Activated B cell treated with CpG ODN at 0.5 μM for 24 hours (primary cell): Measurements from ENCODE around the gene HAUS8. TPM values are rescaled to one million over a fixed set of nuclear protein-coding genes. Genes with fewer than 3 reads are reported as not detected.

Source experiments
- ATAC-seq: fragments of 200-7000 bp; cut with Tn5 transposase; one replicate; pipeline ENCODE4 v1.10.0; 2021; ENCODE audit warnings: low read depth, mild to moderate bottlenecking, moderate library complexity
- CTCF ChIA-PET: fragments of 350-600 bp; sonication (Branson Sonifier 250); formaldehyde crosslinking; loops from one replicate; lab custom pipeline; 2021; ENCODE audit warnings: antibody characterized with exemption; lab: Charles Lee
- POLR2A ChIA-PET: fragments of 350-600 bp; sonication (Branson Sonifier 250); formaldehyde crosslinking; loops from one replicate; lab custom pipeline; 2021; ENCODE audit warnings: antibody characterized with exemption; lab: Charles Lee
- DNase-seq: peaks from one replicate; pipeline ENCODE4 v3.0.0; 2022
- H3K27ac Mint-ChIP-seq: one replicate; pipeline ENCODE4 v1.8.0; 2020; ENCODE audit warnings: mixed read lengths
- H3K27me3 Mint-ChIP-seq: one replicate; pipeline ENCODE4 v1.8.0; 2021; ENCODE audit warnings: mixed read lengths
- H3K36me3 Mint-ChIP-seq: one replicate; pipeline ENCODE4 v1.8.0; 2021; ENCODE audit warnings: low read depth, mixed read lengths
- H3K4me1 Mint-ChIP-seq: one replicate; pipeline ENCODE4 v1.8.0; 2021; ENCODE audit warnings: mixed read lengths
- H3K4me3 Mint-ChIP-seq: one replicate; pipeline ENCODE4 v1.8.0; 2020; ENCODE audit warnings: mild to moderate bottlenecking, mixed read lengths
- H3K9me3 Mint-ChIP-seq: one replicate; pipeline ENCODE4 v1.8.0; 2020; ENCODE audit warnings: mixed read lengths
- intact Hi-C: fragments of 100-400 bp; cut with micrococcal nuclease; formaldehyde crosslinking; loops from one replicate; pipeline ENCODE4 v1.15.1; 2024
- total RNA-seq: library from RNA; stranded (reverse); gene quantifications from 2 replicates; pipeline ENCODE4 v1.2.3, GENCODE V29; 2022
- TF ChIP-seq, protein P1 (sequence below): fragments of 200-600 bp; IDR thresholded peaks from one replicate; pipeline ENCODE4 v1.8.0; 2022; ENCODE audit warnings: antibody characterized with exemption, mild to moderate bottlenecking

Gene HAUS8
- total RNA-seq, 1 donor from 2014 or later = 15.8 TPM

DNA sequence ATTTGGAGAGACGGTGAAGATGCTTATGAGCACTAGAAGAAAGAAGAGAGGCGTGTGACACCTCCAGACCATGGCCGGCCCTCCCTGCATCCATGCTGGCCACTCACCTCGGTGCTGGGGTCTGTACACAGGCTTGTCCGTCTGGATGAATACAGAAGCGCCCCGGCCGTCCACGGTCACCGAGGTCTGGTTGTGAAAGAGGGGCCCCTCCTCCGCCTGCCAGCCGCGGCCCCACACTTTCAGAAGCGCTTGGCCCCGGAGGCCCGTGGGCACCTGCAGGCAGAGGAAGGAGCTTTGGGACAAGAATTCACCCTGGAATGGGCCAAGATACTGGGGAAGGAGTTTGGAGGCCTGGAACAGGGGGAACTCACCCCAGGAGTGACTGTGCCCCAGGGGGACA is 63.8 kb downstream of the HAUS8 start:
- Mint-ChIP-seq H3K4me3 (no peak overlapping the region), H3K4me1 (no peaks in the 10 kb centered on the region), H3K27me3 (peaks cover 4% of the 10 kb centered on the region), H3K27ac (no peak overlapping the region), H3K9me3 (peaks cover 4% of the 10 kb centered on the region), H3K36me3 (no peaks in the 10 kb centered on the region)
- CTCF ChIA-PET = no interaction called here
- intact Hi-C loops = no loop called here
- ATAC-seq (no peak), DNase-seq (no peak)
- POLR2A ChIA-PET = no interaction called here
- TF ChIP-seq, protein P1, sequence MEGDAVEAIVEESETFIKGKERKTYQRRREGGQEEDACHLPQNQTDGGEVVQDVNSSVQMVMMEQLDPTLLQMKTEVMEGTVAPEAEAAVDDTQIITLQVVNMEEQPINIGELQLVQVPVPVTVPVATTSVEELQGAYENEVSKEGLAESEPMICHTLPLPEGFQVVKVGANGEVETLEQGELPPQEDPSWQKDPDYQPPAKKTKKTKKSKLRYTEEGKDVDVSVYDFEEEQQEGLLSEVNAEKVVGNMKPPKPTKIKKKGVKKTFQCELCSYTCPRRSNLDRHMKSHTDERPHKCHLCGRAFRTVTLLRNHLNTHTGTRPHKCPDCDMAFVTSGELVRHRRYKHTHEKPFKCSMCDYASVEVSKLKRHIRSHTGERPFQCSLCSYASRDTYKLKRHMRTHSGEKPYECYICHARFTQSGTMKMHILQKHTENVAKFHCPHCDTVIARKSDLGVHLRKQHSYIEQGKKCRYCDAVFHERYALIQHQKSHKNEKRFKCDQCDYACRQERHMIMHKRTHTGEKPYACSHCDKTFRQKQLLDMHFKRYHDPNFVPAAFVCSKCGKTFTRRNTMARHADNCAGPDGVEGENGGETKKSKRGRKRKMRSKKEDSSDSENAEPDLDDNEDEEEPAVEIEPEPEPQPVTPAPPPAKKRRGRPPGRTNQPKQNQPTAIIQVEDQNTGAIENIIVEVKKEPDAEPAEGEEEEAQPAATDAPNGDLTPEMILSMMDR = no peak

DNA sequence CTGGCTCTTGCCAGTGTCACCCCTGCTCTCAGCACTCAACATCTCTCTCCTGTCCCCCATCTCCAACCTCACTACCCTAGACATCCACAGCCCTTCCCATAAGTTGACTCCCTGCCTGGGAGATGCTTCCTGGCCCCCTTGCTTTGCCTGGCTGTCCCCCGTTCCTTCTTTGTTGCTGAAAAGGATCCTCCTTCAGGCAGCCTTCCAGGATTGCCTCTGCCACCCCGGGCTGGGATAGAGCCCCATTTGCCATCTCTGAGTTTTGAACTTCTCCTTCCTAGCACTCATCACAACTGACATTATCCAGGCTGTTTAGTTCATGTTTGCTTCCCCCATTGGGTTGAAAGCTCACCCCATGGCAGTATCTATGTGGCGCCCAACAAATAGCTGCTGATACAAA is 68.7 kb downstream of the HAUS8 start:
- CTCF ChIA-PET = no interaction called here
- no peak overlapping the region for H3K27ac Mint-ChIP-seq
- TF ChIP-seq, protein P1 = no peak

DNA sequence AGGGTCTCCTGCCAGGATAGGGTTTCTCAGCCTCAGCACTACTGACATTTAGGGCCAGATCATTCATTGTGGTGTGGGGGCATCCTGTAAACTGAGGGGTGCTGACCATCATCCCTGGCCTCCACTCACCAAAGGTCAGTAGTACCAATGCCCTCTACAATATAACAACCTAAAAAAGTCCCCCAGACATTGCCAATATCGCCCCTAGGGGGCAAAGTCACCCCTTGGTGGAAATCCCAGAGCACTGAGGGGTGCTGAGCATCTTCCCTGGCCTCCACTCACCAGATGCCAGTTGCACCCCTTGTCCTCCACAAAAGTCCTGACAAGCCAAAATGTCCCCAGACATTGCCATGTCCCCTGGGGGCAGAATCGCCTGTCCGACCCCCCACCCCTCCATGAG is 70.3 kb downstream of the HAUS8 start:
- Mint-ChIP-seq H3K4me1 (peaks cover 15% of the 10 kb centered on the region), H3K27me3 (peaks cover 5% of the 10 kb centered on the region), H3K27ac (no peak overlapping the region), H3K9me3 (peaks cover 2% of the 10 kb centered on the region), H3K36me3 (no peaks in the 10 kb centered on the region), H3K4me3 (no peak overlapping the region)
- no peak for ATAC-seq
- ChIA-PET CTCF (no interaction called here), POLR2A (no interaction called here)
- no peak for DNase-seq
- intact Hi-C loops = no loop called here
- TF ChIP-seq, protein P1 = no peak

More for the DNA sequence above, 68.7 kb downstream of the HAUS8 start:
- POLR2A ChIA-PET = no interaction called here
- no peak for ATAC-seq
- H3K4me1 Mint-ChIP-seq = peaks cover 9% of the 10 kb centered on the region
- H3K4me3 Mint-ChIP-seq = no peak overlapping the region
- H3K27me3 Mint-ChIP-seq = peaks cover 3% of the 10 kb centered on the region
- H3K9me3 Mint-ChIP-seq = peaks cover 2% of the 10 kb centered on the region
- no peaks in the 10 kb centered on the region for H3K36me3 Mint-ChIP-seq
- no peak for DNase-seq
- intact Hi-C loops = no loop called here

DNA sequence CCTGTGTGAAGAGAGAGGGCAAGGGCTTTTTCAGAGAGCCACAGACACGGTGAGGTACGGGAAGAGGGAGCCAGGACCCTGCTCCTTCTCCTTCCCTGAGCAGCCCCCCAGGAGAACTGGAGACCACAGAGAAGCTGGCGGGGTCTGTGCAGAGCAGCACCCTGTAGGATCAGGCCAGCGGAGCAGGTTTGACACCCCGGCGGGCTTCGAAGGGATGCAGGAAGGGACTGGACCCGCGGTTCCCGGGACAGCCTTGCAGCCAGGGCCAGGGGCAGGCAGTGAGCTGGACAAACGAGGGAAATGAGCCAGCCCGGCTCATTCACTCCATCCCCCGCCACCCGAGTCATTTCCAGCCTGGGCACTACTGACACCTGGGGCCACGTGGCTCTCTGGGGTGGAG is 70.9 kb downstream of the HAUS8 start:
- Mint-ChIP-seq H3K36me3 (no peaks in the 10 kb centered on the region), H3K27ac (no peak overlapping the region), H3K27me3 (peaks cover 5% of the 10 kb centered on the region), H3K4me1 (peaks cover 15% of the 10 kb centered on the region), H3K9me3 (no peaks in the 10 kb centered on the region), H3K4me3 (no peak overlapping the region)
- CTCF ChIA-PET = no interaction called here
- intact Hi-C loops = no loop called here
- DNase-seq (no peak), ATAC-seq (no peak)
- POLR2A ChIA-PET = no interaction called here
- TF ChIP-seq, protein P1 = no peak

DNA sequence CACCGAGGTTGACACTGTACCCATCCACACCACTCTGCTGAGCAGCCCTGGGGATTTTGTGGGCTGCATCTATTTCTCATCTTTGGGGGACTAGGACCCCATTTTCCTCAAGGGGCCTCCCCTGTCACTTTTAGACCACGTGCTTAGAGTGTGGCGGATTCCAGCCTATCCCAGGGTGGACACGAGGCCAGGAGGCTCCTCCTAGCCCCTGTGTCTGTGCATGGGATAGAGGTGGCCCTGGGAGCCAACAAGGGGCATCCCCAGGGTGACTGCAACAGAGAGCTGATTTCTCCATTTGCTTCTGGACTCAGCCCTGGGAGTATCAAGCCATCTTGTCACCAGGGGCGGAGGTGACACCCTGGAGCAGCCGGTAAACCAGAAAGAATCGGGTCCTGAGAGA is 72.8 kb downstream of the HAUS8 start:
- CTCF ChIA-PET = no interaction called here
- peaks cover 5% of the 10 kb centered on the region for H3K27me3 Mint-ChIP-seq
- TF ChIP-seq, protein P1 = no peak
- no peak overlapping the region for H3K4me3 Mint-ChIP-seq
- H3K4me1 Mint-ChIP-seq = peaks cover 15% of the 10 kb centered on the region
- peaks cover 6% of the 10 kb centered on the region for H3K9me3 Mint-ChIP-seq
- POLR2A ChIA-PET = no interaction called here
- H3K27ac Mint-ChIP-seq = no peak overlapping the region
- DNase-seq (no peak), ATAC-seq (no peak)
- H3K36me3 Mint-ChIP-seq = no peaks in the 10 kb centered on the region
- intact Hi-C loops = no loop called here
